Activated CD4-positive, alpha-beta T cell treated with anti-CD3 and anti-CD28 coated beads for 48 hours (primary cell): Measurements from ENCODE around the gene CHST11.
"Not testable (repeated sequence)": the region's sequence is repeated elsewhere in the genome, so short reads cannot be mapped to it uniquely, and the experiment has no call there.

Source experiments
- DNase-seq: peaks from one replicate; pipeline ENCODE4 v3.0.0-alpha.2; 2020

CHST11 gene

GRCh38 chr12:104785886-104786285 lies 329.1 kb downstream of the CHST11 start:
- no peak for DNase-seq

GRCh38 chr12:104786352-104786751 lies 329.6 kb downstream of the CHST11 start:
- DNase-seq, result no peak

- DNase-seq, result no peak
Observed at GRCh38 chr12:104788840-104789271, 332.1 kb downstream of the CHST11 start.

- DNase-seq, result peak; percentile 65
Observed at GRCh38 chr12:104790296-104791125, 333.8 kb downstream of the CHST11 start.

- DNase-seq, result no peak
Observed at GRCh38 chr12:104792570-104792969, 335.8 kb downstream of the CHST11 start.

GRCh38 chr12:104793285-104793684 lies 336.5 kb downstream of the CHST11 start:
- DNase-seq, result no peak

GRCh38 chr12:104793968-104794367 lies 337.2 kb downstream of the CHST11 start:
- no peak for DNase-seq

- DNase-seq, result no peak
Observed at GRCh38 chr12:104796475-104796862, 339.7 kb downstream of the CHST11 start.

- no peak for DNase-seq
Observed at GRCh38 chr12:104799458-104799857, 342.7 kb downstream of the CHST11 start.

- DNase-seq, result no peak
Observed at GRCh38 chr12:104801005-104801404, 344.3 kb downstream of the CHST11 start.

- no peak for DNase-seq
Observed at GRCh38 chr12:104801427-104801826, 344.7 kb downstream of the CHST11 start.

GRCh38 chr12:104802208-104802607 lies 345.5 kb downstream of the CHST11 start:
- no peak for DNase-seq

- no peak for DNase-seq
Observed at GRCh38 chr12:104805186-104805585, 348.4 kb downstream of the CHST11 start.

- DNase-seq, result not testable (repeated sequence)
Observed at GRCh38 chr12:104806194-104806593, 349.4 kb downstream of the CHST11 start.

GRCh38 chr12:104809251-104809650 lies 352.5 kb downstream of the CHST11 start:
- no peak for DNase-seq

GRCh38 chr12:104809706-104810385 lies 353.1 kb downstream of the CHST11 start:
- DNase-seq, result no peak
